Measurements from ENCODE around the gene EXOG.
A peak's percentile ranks its signal among the peaks of the same experiment; 100 is the strongest.

The EXOG gene
- 19.3 to 31.3 (median 21.9) reads per million in 4 experiments for total RNA-seq

GRCh38 chr3:38496131-38496910, at the start of gene EXOG:
Gene EXOG, plus strand, starts transcription at chr3:38496340. Its CDS starts 28 bp downstream, at chr3:38496368.
- peak; percentile 95 for DNase-seq

GRCh38 chr3:38446812-38447211, 49.3 kb upstream of the EXOG start:
- no peak for DNase-seq

- DNase-seq = no peak
These were observed 45.3 kb upstream of the EXOG start for GRCh38 chr3:38450853-38451252.

GRCh38 chr3:38453075-38453912, 42.8 kb upstream of the EXOG start, which contains the start of gene ACVR2B:
Gene ACVR2B, plus strand, starts transcription at chr3:38453890. Its CDS starts 433 bp downstream, at chr3:38454323.
- DNase-seq = peak; percentile 63

GRCh38 chr3:38453913-38454177, 42.3 kb upstream of the EXOG start:
- DNase-seq = no peak

GRCh38 chr3:38454178-38454883, 41.8 kb upstream of the EXOG start:
- no peak for DNase-seq

GRCh38 chr3:38454884-38455638, 41.1 kb upstream of the EXOG start:
- peak; percentile 24 for DNase-seq

- no peak for DNase-seq
These were observed 40.3 kb upstream of the EXOG start for GRCh38 chr3:38455639-38456430.

GRCh38 chr3:38457111-38458003, 38.8 kb upstream of the EXOG start:
- no peak for DNase-seq

GRCh38 chr3:38458796-38459498, 37.2 kb upstream of the EXOG start:
- DNase-seq = no peak

GRCh38 chr3:38459499-38460048, 36.6 kb upstream of the EXOG start:
- no peak for DNase-seq

GRCh38 chr3:38460377-38461270, 35.5 kb upstream of the EXOG start:
- DNase-seq = no peak

- no peak for DNase-seq
These were observed 30.5 kb upstream of the EXOG start for GRCh38 chr3:38465588-38466154.

- no peak for DNase-seq
These were observed 27.4 kb upstream of the EXOG start for GRCh38 chr3:38468765-38469164.

- DNase-seq = no peak
These were observed 26.3 kb upstream of the EXOG start for GRCh38 chr3:38469852-38470251.

GRCh38 chr3:38471260-38471857, 24.8 kb upstream of the EXOG start:
- no peak for DNase-seq

GRCh38 chr3:38472342-38472741, 23.8 kb upstream of the EXOG start:
- DNase-seq = no peak

- DNase-seq = no peak
These were observed 22.9 kb upstream of the EXOG start for GRCh38 chr3:38473229-38473628.
